IPS-18a (cell line): ENCODE results near the gene NLGN1.
A peak's percentile ranks its signal among the peaks of the same experiment; 100 is the strongest.
"Not testable (repeated sequence)": the region's sequence is repeated elsewhere in the genome, so short reads cannot be mapped to it uniquely, and the experiment has no call there.

Source experiments
- H3K27ac ChIP-seq: one replicate; pipeline ENCODE4 v1.5.1; 2013; ENCODE audit warnings: low read length
- H3K27me3 ChIP-seq: one replicate; pipeline ENCODE4 v1.6.1; 2013; ENCODE audit warnings: mild to moderate bottlenecking, low read length; ENCODE audit not compliant: control insufficient read depth, insufficient read depth
- H3K36me3 ChIP-seq: one replicate; pipeline ENCODE4 v1.6.1; 2013; ENCODE audit warnings: low read depth, low read length; ENCODE audit not compliant: control insufficient read depth
- H3K4me1 ChIP-seq: one replicate; pipeline ENCODE4 v1.6.1; 2013; ENCODE audit warnings: low read depth, low read length; ENCODE audit not compliant: control insufficient read depth
- H3K4me3 ChIP-seq: one replicate; pipeline ENCODE4 v1.5.1; 2013; ENCODE audit warnings: low read length
- H3K9ac ChIP-seq: one replicate; pipeline ENCODE4 v1.6.1; 2013; ENCODE audit warnings: mild to moderate bottlenecking, low read length, moderate library complexity
- H3K9me3 ChIP-seq: one replicate; pipeline ENCODE4 v1.6.1; 2013; ENCODE audit warnings: low read depth, low read length; ENCODE audit not compliant: control insufficient read depth

NLGN1 gene

DNA sequence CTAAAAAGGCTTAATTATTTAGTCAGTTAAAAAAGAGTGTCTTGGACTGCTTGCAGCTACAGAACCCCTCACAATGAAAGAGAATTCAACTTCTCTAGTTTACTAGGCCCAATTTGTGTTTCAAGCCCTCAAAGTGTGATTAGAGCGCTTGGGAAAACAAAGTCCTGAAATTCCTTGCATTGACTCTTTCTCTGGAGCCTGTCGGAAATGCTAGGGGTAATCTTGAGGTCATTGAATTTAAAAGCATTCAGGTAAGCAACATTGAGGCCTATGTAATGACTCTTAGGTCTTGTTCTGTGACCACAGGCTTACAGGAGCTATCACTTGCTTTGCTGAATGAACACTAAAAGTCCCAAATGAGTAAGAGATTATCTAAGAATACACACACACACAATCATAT is 186.0 kb downstream of the NLGN1 start:
- H3K9me3 ChIP-seq = no peaks in the 10 kb centered on the region
- H3K27me3 ChIP-seq = peaks cover 7% of the 10 kb centered on the region
- H3K4me1 ChIP-seq = peaks cover 26% of the 10 kb centered on the region
- H3K9ac ChIP-seq = no peak overlapping the region
- no peak overlapping the region for H3K4me3 ChIP-seq
- no peaks in the 10 kb centered on the region for H3K36me3 ChIP-seq
- no peak overlapping the region for H3K27ac ChIP-seq

GRCh38 chr3:173584093-173584837 is 186.7 kb downstream of the NLGN1 start:
- H3K9me3 ChIP-seq = no peaks in the 10 kb centered on the region
- no peaks in the 10 kb centered on the region for H3K36me3 ChIP-seq
- no peak overlapping the region for H3K27ac ChIP-seq
- peak overlapping the region; percentile 85 for H3K4me3 ChIP-seq
- H3K4me1 ChIP-seq = peaks cover 26% of the 10 kb centered on the region
- peaks cover 7% of the 10 kb centered on the region for H3K27me3 ChIP-seq
- peak overlapping the region; percentile 76 for H3K9ac ChIP-seq

- Histone ChIP-seq H3K9me3 (no peaks in the 10 kb centered on the region), H3K36me3 (no peaks in the 10 kb centered on the region), H3K9ac (peak overlapping the region; percentile 76), H3K4me1 (peaks cover 26% of the 10 kb centered on the region), H3K27me3 (peaks cover 7% of the 10 kb centered on the region), H3K27ac (peak overlapping the region; percentile 80), H3K4me3 (peak overlapping the region; percentile 85)
Observed at GRCh38 chr3:173584838-173585831, 187.6 kb downstream of the NLGN1 start.

DNA sequence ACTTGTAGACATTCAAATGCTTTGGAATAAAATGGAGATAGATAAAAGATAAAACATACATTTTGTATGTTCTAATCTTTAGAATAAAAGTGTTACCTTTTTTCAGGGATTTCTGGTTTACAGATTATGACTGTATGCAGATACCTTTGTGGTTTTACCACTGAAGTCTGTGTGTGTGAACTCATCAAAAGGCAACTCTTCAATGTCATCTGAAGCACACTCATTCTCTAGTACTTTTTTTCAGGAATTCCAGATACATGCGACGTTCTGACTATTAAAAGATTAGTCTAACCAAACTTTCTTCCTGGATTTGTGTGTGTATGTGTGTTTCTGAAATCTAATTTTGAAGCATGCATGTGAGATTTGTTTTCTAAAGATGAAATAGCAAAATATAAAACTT is 188.6 kb downstream of the NLGN1 start:
- Histone ChIP-seq H3K4me3 (peak overlapping the region; percentile 85), H3K36me3 (no peaks in the 10 kb centered on the region), H3K9ac (peak overlapping the region; percentile 76), H3K27ac (peak overlapping the region; percentile 80), H3K27me3 (peaks cover 7% of the 10 kb centered on the region), H3K4me1 (peaks cover 26% of the 10 kb centered on the region), H3K9me3 (no peaks in the 10 kb centered on the region)

DNA sequence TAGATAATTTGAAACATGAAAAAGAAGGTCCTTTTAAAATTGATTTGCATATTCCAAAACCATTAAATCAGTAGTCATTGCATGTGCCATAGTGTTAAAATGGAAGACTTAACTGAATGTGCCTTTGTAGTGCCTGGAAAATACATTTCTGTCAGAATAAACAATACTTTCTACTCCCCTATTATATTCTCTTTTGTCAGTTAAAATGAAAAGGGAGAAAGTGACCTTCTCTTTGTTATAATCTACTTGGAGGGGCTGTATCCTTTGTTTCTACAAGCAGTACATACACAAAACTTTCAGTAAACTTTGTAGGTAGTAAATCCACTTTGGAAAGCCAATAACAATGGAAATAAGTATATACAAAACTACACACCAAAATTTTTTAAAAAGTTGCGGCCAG is 189.5 kb downstream of the NLGN1 start:
- peaks cover 7% of the 10 kb centered on the region for H3K27me3 ChIP-seq
- H3K9me3 ChIP-seq = no peaks in the 10 kb centered on the region
- no peaks in the 10 kb centered on the region for H3K36me3 ChIP-seq
- no peak overlapping the region for H3K9ac ChIP-seq
- H3K4me3 ChIP-seq = peak overlapping the region; percentile 85
- no peak overlapping the region for H3K27ac ChIP-seq
- H3K4me1 ChIP-seq = peaks cover 26% of the 10 kb centered on the region

GRCh38 chr3:173588556-173588955 is 191.0 kb downstream of the NLGN1 start:
- no peak overlapping the region for H3K27ac ChIP-seq
- no peak overlapping the region for H3K4me3 ChIP-seq
- no peak overlapping the region for H3K9ac ChIP-seq
- H3K9me3 ChIP-seq = no peaks in the 10 kb centered on the region
- no peaks in the 10 kb centered on the region for H3K36me3 ChIP-seq
- H3K4me1 ChIP-seq = peaks cover 22% of the 10 kb centered on the region
- H3K27me3 ChIP-seq = peaks cover 7% of the 10 kb centered on the region

GRCh38 chr3:173589116-173589515 is 191.6 kb downstream of the NLGN1 start:
- H3K27me3 ChIP-seq = peaks cover 7% of the 10 kb centered on the region
- H3K4me1 ChIP-seq = peaks cover 17% of the 10 kb centered on the region
- no peaks in the 10 kb centered on the region for H3K36me3 ChIP-seq
- H3K9me3 ChIP-seq = no peaks in the 10 kb centered on the region
- no peak overlapping the region for H3K27ac ChIP-seq
- H3K4me3 ChIP-seq = no peak overlapping the region
- H3K9ac ChIP-seq = no peak overlapping the region

- Histone ChIP-seq H3K4me1 (peaks cover 13% of the 10 kb centered on the region), H3K36me3 (no peaks in the 10 kb centered on the region), H3K27me3 (no peaks in the 10 kb centered on the region), H3K4me3 (no peak overlapping the region), H3K9me3 (no peaks in the 10 kb centered on the region), H3K9ac (no peak overlapping the region), H3K27ac (no peak overlapping the region)
Observed at GRCh38 chr3:173591401-173591800, 193.9 kb downstream of the NLGN1 start.

DNA sequence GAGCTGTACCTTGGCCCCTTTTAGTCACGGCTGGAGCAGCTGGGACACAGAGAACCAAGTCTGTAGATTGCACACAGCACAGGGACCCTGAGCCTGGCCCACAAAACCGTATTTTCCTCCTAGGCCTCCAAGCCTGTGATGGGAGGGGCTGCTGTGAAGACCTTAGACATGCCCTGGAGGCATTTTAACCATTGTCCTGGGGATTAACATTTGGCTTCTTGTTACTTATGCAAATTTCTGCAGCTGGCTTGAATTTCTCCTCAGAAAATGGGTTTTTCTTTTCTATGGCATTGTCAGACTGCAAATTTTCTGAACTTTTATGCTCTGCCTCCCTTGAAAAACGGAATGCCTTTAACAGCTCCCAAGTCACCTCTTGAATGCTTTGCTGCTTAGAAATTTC is 197.3 kb downstream of the NLGN1 start:
- not testable (repeated sequence) for H3K4me1 ChIP-seq, H3K4me3 ChIP-seq, H3K9ac ChIP-seq, H3K27me3 ChIP-seq, H3K36me3 ChIP-seq, H3K27ac ChIP-seq, H3K9me3 ChIP-seq

GRCh38 chr3:173599673-173600072 is 202.1 kb downstream of the NLGN1 start:
- Histone ChIP-seq H3K27ac (no peak overlapping the region), H3K36me3 (no peaks in the 10 kb centered on the region), H3K27me3 (no peaks in the 10 kb centered on the region), H3K9me3 (no peaks in the 10 kb centered on the region), H3K4me1 (peaks cover 14% of the 10 kb centered on the region), H3K4me3 (no peak overlapping the region), H3K9ac (no peak overlapping the region)

DNA sequence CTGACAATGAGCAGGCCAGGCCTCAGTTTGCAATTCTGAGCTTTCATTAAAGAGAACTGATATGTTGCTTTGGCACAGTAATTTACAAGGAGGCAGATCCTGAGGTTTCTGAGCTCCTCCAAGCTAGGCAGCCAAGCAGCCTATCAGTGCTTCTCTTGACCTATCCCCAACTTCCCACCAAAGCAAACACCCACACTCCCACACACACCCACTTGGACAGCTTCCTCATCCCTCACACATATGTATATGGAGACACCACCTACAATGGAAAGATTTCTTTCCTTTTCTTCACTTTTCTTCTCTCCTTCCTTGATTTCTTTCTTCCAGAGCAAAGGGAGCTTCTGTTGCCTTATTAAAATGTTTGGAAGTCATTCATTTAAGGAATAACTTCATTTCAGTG is 217.0 kb downstream of the NLGN1 start:
- Histone ChIP-seq H3K9ac (no peak overlapping the region), H3K27ac (no peak overlapping the region), H3K27me3 (no peaks in the 10 kb centered on the region), H3K9me3 (no peaks in the 10 kb centered on the region), H3K4me1 (peaks cover 6% of the 10 kb centered on the region), H3K4me3 (no peak overlapping the region), H3K36me3 (no peaks in the 10 kb centered on the region)
